GM12801 (cell line): ENCODE measurements around the gene ANKS1B.

Experiments used
- CTCF ChIP-seq: IDR thresholded peaks from one replicate; pipeline ENCODE4 v1.5.1; 2011; ENCODE audit warnings: control low read depth; ENCODE audit not compliant: insufficient read length; ENCODE audit errors: extremely low read depth

ANKS1B gene

GRCh38 chr12:98770230-98770629 lies 1214.5 kb downstream of the ANKS1B start:
- no peak for TF ChIP-seq CTCF

GRCh38 chr12:98769068-98769467 lies 1215.7 kb downstream of the ANKS1B start:
- TF ChIP-seq CTCF: no peak

- no peak for TF ChIP-seq CTCF
Measured at GRCh38 chr12:98767248-98767647, 1217.5 kb downstream of the ANKS1B start.

- no peak for TF ChIP-seq CTCF
Measured at GRCh38 chr12:98763656-98764055, 1221.1 kb downstream of the ANKS1B start.

GRCh38 chr12:98758331-98758730 lies 1226.4 kb downstream of the ANKS1B start:
- no peak for TF ChIP-seq CTCF

GRCh38 chr12:98757455-98757854 lies 1227.3 kb downstream of the ANKS1B start:
- no peak for TF ChIP-seq CTCF

- TF ChIP-seq CTCF: no peak
Measured at GRCh38 chr12:98754095-98754494, 1230.6 kb downstream of the ANKS1B start.

GRCh38 chr12:98752726-98753125 lies 1232.0 kb downstream of the ANKS1B start:
- TF ChIP-seq CTCF: no peak
